HG03060 (cell line): ENCODE data around the gene PPP1R3A.
"Not testable (repeated sequence)": the region's sequence is repeated elsewhere in the genome, so short reads cannot be mapped to it uniquely, and the experiment has no call there.

Experiments
- ATAC-seq: cut with Tn5 transposase; IDR thresholded peaks from one replicate; pipeline ENCODE4 v1.9.1; 2021; ENCODE audit warnings: low read depth, moderate number of reproducible peaks; ENCODE audit not compliant: unreplicated experiment

The PPP1R3A gene, protein sequence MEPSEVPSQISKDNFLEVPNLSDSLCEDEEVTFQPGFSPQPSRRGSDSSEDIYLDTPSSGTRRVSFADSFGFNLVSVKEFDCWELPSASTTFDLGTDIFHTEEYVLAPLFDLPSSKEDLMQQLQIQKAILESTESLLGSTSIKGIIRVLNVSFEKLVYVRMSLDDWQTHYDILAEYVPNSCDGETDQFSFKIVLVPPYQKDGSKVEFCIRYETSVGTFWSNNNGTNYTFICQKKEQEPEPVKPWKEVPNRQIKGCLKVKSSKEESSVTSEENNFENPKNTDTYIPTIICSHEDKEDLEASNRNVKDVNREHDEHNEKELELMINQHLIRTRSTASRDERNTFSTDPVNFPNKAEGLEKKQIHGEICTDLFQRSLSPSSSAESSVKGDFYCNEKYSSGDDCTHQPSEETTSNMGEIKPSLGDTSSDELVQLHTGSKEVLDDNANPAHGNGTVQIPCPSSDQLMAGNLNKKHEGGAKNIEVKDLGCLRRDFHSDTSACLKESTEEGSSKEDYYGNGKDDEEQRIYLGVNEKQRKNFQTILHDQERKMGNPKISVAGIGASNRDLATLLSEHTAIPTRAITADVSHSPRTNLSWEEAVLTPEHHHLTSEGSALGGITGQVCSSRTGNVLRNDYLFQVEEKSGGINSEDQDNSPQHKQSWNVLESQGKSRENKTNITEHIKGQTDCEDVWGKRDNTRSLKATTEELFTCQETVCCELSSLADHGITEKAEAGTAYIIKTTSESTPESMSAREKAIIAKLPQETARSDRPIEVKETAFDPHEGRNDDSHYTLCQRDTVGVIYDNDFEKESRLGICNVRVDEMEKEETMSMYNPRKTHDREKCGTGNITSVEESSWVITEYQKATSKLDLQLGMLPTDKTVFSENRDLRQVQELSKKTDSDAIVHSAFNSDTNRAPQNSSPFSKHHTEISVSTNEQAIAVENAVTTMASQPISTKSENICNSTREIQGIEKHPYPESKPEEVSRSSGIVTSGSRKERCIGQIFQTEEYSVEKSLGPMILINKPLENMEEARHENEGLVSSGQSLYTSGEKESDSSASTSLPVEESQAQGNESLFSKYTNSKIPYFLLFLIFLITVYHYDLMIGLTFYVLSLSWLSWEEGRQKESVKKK

GRCh38 chr7:113918946-113919345 lies at the start of gene PPP1R3A:
PPP1R3A (minus strand) TSS chr7:113919009; CDS start chr7:113918996, 13 bp downstream.
- no peak for ATAC-seq

DNA sequence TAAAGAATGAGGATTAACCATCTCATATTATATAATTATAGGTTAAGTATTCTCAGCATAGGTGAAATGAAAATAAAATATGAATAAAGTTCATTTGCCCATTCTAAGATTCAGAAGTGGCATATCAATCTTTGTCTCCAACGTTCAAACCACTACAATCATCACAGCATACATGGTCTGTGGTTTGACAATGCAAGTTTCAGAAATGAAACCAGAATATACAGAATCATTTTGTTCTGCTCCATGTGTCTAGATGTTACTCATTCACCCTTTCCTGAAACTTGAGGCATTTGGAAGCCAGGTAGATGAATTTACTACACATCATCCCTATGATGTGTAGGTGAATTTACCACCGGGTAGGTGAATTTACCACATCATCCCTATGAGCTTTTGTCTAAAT lies 44.5 kb upstream of the PPP1R3A start:
- no peak for ATAC-seq

DNA sequence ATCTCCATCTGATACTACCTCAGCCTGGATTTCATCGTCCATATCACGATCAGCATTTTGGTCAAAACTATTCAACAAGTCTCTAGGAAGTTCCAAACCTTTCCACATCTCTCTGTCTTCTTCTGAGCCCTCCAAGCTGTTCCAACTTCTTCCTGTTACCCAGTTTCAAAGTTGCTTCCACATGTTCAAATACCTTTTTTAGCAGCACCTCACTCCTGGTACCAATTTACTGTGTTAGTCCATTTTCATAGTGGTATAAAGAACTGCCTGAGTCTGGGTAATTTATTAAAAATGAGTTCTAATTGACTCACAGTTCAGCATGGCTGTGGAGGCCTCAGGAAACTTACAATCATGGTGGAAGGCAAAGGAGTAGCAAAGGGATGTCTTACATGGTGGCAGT lies 41.1 kb upstream of the PPP1R3A start:
- ATAC-seq, result no peak

GRCh38 chr7:113955157-113955556 lies 36.3 kb upstream of the PPP1R3A start:
- no peak for ATAC-seq

GRCh38 chr7:113953553-113953952 lies 34.7 kb upstream of the PPP1R3A start:
- no peak for ATAC-seq

- ATAC-seq, result no peak
Observed at GRCh38 chr7:113945018-113945938, 26.5 kb upstream of the PPP1R3A start.

GRCh38 chr7:113936982-113937381 lies 18.2 kb upstream of the PPP1R3A start:
- no peak for ATAC-seq

DNA sequence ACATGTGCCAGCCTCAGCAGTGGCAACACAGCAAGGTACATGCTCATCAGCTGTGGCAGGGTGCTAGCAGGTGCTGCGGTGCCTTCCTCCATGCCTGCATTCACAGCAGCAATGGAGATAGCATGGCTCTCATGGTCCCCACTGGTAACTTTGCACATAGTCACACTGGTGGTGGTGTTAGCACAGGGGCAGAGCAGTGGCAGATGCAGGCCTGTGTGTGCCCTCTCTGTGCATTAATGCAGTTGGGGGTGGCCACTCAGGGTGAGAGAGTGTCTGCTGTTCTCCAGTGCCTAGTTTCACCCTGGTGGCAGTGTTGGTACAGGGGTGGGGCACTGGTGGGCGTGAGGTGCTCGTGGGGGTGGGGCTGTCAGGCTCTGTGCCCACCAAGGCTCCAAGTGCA lies 17.7 kb upstream of the PPP1R3A start:
- ATAC-seq, result no peak

DNA sequence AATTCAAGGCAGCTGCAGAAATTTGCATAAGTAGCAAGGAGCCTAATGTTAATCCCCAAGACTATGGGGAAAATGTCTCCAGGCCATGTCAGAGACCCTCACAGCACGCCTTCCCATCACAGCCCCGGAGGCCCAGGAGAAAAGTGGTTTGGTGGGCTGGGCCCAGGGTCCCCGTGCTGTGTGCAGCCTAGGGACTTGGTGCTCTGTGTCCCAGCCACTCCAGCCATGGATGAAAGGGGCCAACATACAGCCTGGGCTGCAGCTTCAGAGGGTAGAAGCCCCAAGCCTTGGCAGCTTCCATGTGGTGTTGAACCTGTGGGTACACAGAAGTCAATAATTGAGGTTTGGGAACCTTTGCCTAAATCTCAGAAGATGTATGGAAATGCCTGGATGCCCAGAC lies 10.6 kb upstream of the PPP1R3A start:
- not testable (repeated sequence) for ATAC-seq

GRCh38 chr7:113928112-113928511 lies 9.3 kb upstream of the PPP1R3A start:
- ATAC-seq, result no peak

DNA sequence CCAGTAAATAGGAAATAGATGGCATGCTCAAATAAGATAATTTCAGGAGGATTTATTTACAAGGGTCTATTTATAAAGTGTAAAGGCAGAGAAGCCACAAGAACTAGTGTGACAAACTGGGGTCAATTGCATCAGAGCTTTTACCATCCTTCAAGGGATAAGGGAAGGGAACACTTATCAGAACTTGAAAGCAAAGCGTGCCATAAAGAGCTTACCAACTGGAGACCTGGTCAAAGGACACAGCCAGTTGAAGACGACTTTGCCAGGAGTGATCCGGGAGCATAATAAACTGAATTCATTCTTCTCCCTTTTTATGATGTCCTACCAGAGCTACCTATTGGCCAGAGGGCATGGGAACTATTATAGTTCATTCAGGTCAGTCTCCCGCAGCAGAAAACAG lies 3.2 kb upstream of the PPP1R3A start:
- no peak for ATAC-seq

GRCh38 chr7:113921363-113921762 lies 2.6 kb upstream of the PPP1R3A start:
- ATAC-seq, result no peak

DNA sequence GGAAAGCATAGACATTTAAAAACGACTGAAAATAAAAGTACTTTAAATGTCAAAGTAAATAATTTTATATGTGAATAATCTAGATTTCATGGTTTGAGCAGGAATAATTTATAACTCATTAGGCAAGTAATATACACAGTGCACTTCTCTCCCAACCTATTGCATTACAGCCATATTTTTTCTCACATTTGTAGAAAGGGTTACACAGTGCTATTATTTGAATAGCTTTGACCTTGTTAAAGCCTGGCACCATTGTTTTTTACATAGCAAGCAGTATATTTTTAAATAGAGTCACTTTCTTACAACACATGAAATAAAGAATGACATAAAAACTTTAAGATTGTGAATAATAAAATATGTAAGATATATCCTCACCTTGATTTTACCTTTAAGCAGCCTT lies 969 bp downstream of the PPP1R3A start:
- no peak for ATAC-seq

GRCh38 chr7:113915956-113916355 lies 2.9 kb downstream of the PPP1R3A start:
- no peak for ATAC-seq

- ATAC-seq, result no peak
Observed at GRCh38 chr7:113912876-113913275, 5.9 kb downstream of the PPP1R3A start.

GRCh38 chr7:113907617-113908016 lies 11.2 kb downstream of the PPP1R3A start:
- ATAC-seq, result no peak

DNA sequence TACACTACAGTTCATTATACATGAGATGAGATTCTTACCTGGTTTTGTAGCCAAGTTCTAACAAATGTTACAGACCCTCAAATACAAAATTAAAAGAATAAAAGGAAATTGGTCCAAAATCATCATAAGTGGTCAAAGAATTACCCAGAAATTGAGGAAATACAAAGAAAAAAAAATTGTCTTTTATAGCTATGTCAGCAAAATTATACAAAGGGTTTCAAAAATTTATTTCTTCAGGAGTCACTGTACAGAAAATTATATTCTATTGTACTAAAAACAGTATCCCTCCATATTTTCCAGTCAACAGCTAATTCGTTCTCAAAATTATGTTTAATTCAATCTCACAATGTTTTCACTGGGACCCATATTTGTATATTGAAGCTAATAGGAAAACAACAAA lies 14.3 kb downstream of the PPP1R3A start:
- ATAC-seq, result no peak

DNA sequence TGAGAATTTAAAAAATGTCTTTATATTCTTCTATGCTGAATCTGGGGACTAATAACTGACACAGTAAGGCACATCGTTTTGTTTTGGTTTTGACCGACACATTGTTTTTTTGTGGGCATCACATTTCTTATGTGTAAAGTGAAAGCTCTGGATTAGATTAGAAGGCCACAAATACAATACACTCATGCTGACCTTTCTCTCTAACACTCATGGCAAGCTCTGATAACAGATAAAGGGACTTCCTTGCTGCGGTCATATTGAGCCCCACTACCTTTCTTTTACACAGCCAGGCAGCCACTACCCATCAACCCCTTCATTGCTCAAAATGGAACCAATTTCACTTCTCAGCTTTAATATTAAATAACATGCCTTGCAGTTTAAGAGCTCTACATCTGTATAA lies 26.0 kb downstream of the PPP1R3A start:
- no peak for ATAC-seq

DNA sequence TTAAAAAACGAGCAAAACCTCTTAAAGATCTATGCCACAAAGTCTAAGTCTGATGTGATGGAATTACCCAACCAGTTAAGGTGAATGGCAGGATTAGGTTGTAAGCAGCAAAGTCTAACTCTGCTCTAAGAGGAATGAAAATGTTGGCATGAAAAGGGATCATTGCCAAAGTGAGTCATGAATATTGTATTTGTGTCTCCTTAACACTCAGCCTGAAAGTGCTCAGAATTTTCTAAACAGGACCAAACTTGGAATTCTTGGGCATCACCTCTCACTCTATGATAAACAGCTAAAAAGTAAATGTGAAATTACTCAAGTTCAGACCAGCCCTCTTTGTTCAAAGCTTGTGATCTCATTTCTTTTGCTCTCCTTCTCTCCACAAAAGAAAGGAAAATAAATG lies 27.0 kb downstream of the PPP1R3A start:
- ATAC-seq, result no peak

- ATAC-seq, result no peak
Observed at GRCh38 chr7:113891031-113891350, 27.8 kb downstream of the PPP1R3A start.
